ENCODE measurements around the gene C3orf49. TPM values are rescaled to one million over a fixed set of nuclear protein-coding genes. Genes with fewer than 3 reads are reported as not detected.
A peak's percentile ranks its signal among the peaks of the same experiment; 100 is the strongest.

The C3orf49 gene
- total RNA-seq, 2 donors from 2014 or later: not detected

DNA sequence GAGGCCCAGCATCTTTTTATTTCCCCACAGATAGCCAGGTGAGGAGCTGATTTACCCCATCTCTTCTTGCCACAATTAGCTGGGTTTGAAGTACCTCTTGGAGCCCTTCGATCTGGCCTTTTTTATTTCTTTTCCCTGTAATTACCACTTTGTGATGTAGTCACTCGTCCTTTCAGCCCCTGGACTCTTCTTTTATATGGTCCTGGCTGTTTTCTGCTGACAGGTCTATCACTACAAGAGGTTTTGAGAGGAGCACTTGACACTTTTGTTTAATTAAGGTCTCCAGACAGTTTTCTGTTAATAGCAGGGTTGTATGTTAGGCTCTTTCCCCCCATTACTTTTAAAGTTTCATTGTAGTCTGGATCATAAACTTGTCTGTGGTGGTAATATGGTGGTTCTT is 56.4 kb downstream of the C3orf49 start:
- ATAC-seq (no peak), DNase-seq (no peak)
- intact Hi-C loops (cut with DNase I): no loop called here

GRCh38 chr3:63876260-63876659 is 57.2 kb downstream of the C3orf49 start:
- intact Hi-C loops (cut with DNase I): no loop called here
- DNase-seq: no peak
- no peak for ATAC-seq

DNA sequence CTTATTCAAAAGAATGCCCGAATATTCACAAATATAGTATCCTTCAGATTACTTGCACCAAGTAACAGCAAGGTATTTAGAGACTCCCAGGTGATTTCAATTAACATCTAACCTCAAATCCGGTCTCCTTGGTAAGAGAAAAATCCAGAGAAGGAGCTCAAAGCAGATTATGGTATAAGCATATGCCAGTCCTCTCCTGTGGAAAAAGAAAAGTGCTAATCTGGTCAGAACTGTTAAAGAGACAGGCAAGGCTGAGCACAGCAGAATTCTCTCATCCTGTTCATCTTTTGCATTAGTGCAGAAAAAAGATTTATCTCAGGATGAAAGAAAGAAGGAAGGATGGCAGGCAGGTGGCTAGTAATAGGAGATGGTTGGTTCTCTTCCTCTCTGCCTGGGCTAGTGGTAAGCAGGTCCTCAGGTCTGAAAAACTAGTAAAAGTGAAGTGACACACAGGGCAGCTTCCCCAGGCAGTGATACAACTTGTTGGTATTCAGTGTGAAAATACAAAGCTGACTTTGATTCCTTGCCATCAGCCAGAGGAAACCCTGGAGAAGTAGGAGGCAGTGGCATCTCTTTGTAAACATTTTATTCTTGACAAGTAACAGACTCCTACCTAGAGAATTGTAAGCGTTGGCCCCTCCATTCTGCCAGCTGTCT is 58.8 kb downstream of the C3orf49 start:
- DNase-seq: no peak
- ATAC-seq: no peak
- intact Hi-C loops (cut with DNase I): no loop called here

DNA sequence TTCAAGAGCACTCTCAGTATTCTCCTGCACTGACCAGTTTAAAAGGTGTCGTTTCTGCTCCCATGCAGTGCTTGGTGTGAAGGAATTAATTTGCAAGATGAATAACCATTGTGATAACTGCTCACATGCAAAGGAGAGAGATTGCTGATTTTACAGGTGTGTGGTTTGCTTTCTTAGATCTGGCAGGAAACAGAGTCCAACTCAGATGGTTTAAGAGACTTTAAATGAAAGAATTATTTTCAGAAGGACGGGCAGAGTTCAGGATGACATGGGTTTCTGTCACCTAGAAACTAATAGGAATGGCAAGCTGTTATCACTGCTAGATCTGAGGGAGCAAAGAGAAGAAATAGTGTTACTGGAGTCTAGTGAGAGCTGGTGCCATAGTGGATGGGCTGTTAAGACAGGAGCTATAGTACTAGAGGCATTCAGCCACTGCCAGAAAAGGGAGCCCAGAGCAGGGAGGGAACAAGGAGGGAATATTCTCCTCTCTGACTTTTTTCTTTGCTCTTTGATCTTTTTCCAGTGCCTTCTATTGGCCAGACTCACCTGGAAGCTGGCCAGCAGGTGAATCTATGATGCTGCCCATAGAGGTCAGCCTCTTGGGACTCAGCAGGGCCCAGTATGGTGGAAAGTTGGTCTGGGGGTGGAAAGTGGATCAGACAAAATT is 59.4 kb downstream of the C3orf49 start:
- ATAC-seq (no peak), DNase-seq (no peak)
- intact Hi-C loops (cut with DNase I): no loop called here

- no peak for ATAC-seq
- intact Hi-C loops (cut with DNase I): no loop called here
- no peak for DNase-seq
These were observed 61.6 kb downstream of the C3orf49 start for GRCh38 chr3:63880653-63881052.

GRCh38 chr3:63886858-63887257 is 67.8 kb downstream of the C3orf49 start:
- intact Hi-C loops (cut with DNase I): no loop called here
- DNase-seq: no peak
- peak; percentile 23 to 66 for ATAC-seq

- intact Hi-C loops (cut with DNase I): no loop called here
- ATAC-seq (no peak), DNase-seq (no peak)
These were observed 72.4 kb downstream of the C3orf49 start for GRCh38 chr3:63891518-63891917.

GRCh38 chr3:63892773-63893352 is 73.8 kb downstream of the C3orf49 start:
- ATAC-seq (no peak), DNase-seq (no peak)
- intact Hi-C loops (cut with DNase I): no loop called here

GRCh38 chr3:63895422-63896189 is 76.5 kb downstream of the C3orf49 start:
- ATAC-seq (no peak), DNase-seq (no peak)
- intact Hi-C loops (cut with DNase I): no loop called here

DNA sequence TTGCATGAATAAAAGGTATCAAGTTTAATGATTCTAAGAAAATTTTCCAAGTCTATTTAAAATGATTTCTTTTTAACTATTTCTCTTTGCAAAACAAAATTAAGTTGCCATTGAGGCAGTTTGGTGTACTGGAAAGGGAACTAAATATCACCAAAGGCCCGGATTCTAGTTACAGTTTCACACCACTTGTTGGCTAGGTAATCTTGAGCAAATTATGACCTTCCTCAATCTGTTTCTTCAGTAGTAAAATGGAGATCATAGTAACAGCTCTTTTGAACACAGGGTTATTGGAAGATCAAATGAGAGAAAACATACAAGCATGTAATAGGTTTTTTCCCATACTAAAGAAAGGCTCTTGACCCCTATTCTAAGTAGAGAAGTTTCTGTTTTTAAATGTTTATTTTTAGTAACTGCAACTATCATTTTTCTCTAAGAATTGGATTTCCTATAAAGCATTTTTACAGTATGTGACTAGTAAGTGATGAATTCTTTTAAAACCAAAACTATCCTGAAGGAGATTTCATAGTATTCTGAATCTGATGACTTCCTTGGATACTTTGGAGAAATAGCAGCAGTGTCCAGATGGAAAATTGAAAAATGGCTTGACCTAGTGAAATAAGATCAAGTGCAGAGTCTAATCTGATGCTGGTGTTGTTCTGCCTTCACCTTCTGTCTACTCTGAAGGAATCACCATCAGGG is 77.4 kb downstream of the C3orf49 start:
- ATAC-seq (no peak), DNase-seq (no peak)
- intact Hi-C loops (cut with DNase I): no loop called here

Other genes with a start within 250 kb of the C3orf49 start
- not detected for gene SNTN, start 166.6 kb upstream of the C3orf49 start, total RNA-seq
- 10 to 100 TPM; 65.9 to 72.0 TPM for gene THOC7, start 44.5 kb downstream of the C3orf49 start, total RNA-seq
- gene ATXN7, start 44.6 kb downstream of the C3orf49 start, total RNA-seq: 10 to 100 TPM; 13.0 to 22.2 TPM
- gene SCAANT1, start 93.1 kb downstream of the C3orf49 start, total RNA-seq: not detected
- 10 to 100 TPM; 61.6 to 80.3 TPM for gene PSMD6, start 204.2 kb downstream of the C3orf49 start, total RNA-seq